ENCODE measurements around the gene TRAFD1.
A peak's percentile ranks its signal among the peaks of the same experiment; 100 is the strongest.

Gene TRAFD1

DNA sequence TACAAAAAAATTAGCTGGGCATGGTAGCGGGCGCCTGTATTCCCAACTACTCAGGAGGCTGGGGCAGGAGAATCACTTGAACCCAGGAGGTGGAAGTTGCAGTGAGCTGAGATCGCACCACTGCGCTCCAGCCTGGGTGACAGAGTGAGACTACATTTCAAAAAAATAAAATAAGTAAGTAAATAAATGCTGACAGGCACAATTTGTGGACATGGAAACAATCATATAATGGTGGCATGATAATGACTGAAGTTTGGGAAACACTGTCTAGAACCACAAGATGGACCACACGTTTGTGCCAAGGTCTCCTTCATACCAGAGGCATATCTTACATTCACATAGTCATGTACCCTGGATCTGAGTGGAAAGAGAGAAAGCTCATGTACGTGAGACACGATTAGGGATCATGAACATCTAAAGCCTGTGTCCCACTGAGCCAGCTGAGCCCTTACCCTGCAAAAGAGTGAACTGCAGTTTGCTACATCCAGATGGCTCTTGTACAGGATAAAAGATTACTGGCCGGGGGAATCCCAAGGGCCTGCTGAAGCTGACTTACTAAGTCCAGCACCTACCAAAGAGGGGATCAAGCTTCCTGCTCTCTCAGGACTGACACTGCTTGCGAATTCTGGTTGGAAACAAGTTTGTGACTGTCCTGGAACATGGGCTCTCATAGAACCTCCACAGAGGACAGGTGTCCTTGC, 62.9 kb downstream of the TRAFD1 start:
- Histone ChIP-seq H3K27me3 (ENCODE audit: insufficient read depth, poor library complexity, severe bottlenecking) (no peaks in the 10 kb centered on the region), H3K4me3 (ENCODE audit: severe bottlenecking) (no peak overlapping the region), H3K4me1 (ENCODE audit: insufficient read depth, poor library complexity, severe bottlenecking) (peaks cover 16% of the 10 kb centered on the region), H3K9me3 (ENCODE audit: severe bottlenecking) (no peaks in the 10 kb centered on the region), H3K27ac (ENCODE audit: poor library complexity, severe bottlenecking) (no peak overlapping the region), H3K36me3 (ENCODE audit: low read depth) (peaks cover 11% of the 10 kb centered on the region)
- DNase-seq (ENCODE audit: low spot score), result no peak
- ATAC-seq (ENCODE audit: low read depth), result no peak
- TF ChIP-seq, protein P1, sequence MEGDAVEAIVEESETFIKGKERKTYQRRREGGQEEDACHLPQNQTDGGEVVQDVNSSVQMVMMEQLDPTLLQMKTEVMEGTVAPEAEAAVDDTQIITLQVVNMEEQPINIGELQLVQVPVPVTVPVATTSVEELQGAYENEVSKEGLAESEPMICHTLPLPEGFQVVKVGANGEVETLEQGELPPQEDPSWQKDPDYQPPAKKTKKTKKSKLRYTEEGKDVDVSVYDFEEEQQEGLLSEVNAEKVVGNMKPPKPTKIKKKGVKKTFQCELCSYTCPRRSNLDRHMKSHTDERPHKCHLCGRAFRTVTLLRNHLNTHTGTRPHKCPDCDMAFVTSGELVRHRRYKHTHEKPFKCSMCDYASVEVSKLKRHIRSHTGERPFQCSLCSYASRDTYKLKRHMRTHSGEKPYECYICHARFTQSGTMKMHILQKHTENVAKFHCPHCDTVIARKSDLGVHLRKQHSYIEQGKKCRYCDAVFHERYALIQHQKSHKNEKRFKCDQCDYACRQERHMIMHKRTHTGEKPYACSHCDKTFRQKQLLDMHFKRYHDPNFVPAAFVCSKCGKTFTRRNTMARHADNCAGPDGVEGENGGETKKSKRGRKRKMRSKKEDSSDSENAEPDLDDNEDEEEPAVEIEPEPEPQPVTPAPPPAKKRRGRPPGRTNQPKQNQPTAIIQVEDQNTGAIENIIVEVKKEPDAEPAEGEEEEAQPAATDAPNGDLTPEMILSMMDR (IDR thresholded peaks at IDR 0.05; ENCODE audit: poor library complexity, severe bottlenecking), result no peak

DNA sequence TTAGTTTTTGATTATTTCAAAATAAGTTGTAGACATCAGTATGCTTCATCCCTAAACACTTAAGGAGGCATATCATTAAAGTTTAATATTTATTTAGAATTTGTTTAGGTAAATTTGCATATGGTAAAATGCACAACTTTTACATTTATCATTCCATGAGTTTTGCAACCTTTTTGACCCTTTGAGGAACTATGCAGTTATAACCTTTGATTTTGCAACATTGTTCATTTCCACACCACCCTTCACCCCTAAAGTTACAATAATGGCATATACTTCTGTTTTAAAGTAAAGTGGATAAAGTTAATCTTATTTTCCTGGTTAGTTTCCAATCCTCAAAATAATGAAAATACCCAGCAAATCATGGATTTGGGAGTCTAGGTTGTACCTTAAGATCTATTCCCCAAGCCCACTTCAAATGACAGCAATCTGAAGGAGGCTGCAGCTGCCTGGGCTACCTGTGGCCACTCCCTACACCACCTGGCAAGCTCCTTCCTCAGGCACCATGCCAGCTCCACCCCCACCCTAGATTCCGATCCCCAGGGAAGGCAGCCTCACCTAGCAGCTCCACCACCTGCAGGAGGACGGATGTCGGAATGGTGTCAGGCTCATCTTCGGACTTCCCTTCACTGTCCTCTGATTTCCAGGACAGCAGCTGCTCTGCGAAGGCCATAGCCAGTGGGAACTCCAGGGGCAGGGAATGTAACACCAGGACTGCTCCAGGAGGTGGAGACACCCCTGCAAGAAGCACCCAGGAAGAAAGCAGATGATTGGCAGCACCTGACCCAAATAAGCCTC, 65.1 kb downstream of the TRAFD1 start:
- H3K27ac ChIP-seq (ENCODE audit: poor library complexity, severe bottlenecking), result no peak overlapping the region
- DNase-seq (ENCODE audit: low spot score) (peak; percentile 78), ATAC-seq (ENCODE audit: low read depth) (peak; percentile 85)
- TF ChIP-seq, protein P1 (IDR thresholded peaks at IDR 0.05; ENCODE audit: poor library complexity, severe bottlenecking), result no peak
- peaks cover 6% of the 10 kb centered on the region for H3K36me3 ChIP-seq (ENCODE audit: low read depth)
- no peaks in the 10 kb centered on the region for H3K9me3 ChIP-seq (ENCODE audit: severe bottlenecking)
- H3K4me3 ChIP-seq (ENCODE audit: severe bottlenecking), result no peak overlapping the region
- H3K27me3 ChIP-seq (ENCODE audit: insufficient read depth, poor library complexity, severe bottlenecking), result no peaks in the 10 kb centered on the region
- H3K4me1 ChIP-seq (ENCODE audit: insufficient read depth, poor library complexity, severe bottlenecking), result peaks cover 16% of the 10 kb centered on the region

DNA sequence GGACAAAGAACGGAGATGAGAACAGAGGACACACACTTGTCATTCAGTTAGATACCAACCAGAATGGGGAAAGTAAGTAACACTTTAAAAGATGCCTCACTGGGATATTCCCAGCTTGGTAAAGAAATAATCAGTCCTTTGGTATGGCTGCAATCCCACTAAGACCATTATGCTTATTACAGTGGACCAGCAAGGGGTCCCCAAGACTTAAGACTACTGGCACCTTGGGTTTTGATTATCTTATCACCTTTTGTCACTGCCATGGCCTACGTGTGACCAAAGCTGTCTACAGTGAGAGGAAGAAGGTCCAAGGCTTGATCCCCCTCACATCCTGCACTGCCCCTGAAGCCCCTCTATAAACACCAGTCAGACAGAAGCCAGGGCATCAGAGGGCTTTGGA, 65.8 kb downstream of the TRAFD1 start:
- Histone ChIP-seq H3K4me1 (ENCODE audit: insufficient read depth, poor library complexity, severe bottlenecking) (peaks cover 16% of the 10 kb centered on the region), H3K9me3 (ENCODE audit: severe bottlenecking) (no peaks in the 10 kb centered on the region), H3K27ac (ENCODE audit: poor library complexity, severe bottlenecking) (peak overlapping the region; percentile 20), H3K4me3 (ENCODE audit: severe bottlenecking) (no peak overlapping the region), H3K36me3 (ENCODE audit: low read depth) (peaks cover 6% of the 10 kb centered on the region), H3K27me3 (ENCODE audit: insufficient read depth, poor library complexity, severe bottlenecking) (no peaks in the 10 kb centered on the region)
- ATAC-seq (ENCODE audit: low read depth) (no peak), DNase-seq (ENCODE audit: low spot score) (no peak)
- TF ChIP-seq, protein P1 (IDR thresholded peaks at IDR 0.05; ENCODE audit: poor library complexity, severe bottlenecking), result no peak

DNA sequence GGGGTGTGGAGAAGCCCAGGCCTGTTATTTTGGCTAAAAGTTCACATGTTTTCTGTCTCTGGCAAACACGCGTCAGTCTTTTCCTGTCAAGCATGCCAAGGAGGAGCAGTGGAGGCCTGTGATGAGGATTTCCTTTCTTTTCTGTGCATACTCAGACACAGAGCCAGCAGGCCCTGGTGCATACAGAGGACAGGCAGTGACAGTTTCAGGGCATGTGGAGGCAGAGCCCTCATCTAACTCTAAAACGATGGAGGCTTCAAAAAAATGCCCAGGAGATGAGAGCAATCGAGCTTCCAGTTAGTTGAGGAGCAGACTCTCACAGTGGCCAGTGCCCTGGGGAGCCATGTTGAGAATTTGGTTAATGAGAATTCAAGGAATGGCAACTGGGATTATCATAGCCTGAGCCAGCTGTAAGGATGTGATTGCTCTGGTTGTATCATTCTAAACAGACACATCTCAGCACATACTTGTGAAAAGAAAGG, 66.5 kb downstream of the TRAFD1 start:
- H3K27me3 ChIP-seq (ENCODE audit: insufficient read depth, poor library complexity, severe bottlenecking), result no peaks in the 10 kb centered on the region
- H3K9me3 ChIP-seq (ENCODE audit: severe bottlenecking), result no peaks in the 10 kb centered on the region
- ATAC-seq (ENCODE audit: low read depth) (peak; percentile 41; the same call in 2 of the 3 replicates), DNase-seq (ENCODE audit: low spot score) (no peak)
- no peak overlapping the region for H3K4me3 ChIP-seq (ENCODE audit: severe bottlenecking)
- peak overlapping the region; percentile 20 for H3K27ac ChIP-seq (ENCODE audit: poor library complexity, severe bottlenecking)
- peaks cover 6% of the 10 kb centered on the region for H3K36me3 ChIP-seq (ENCODE audit: low read depth)
- TF ChIP-seq, protein P1 (IDR thresholded peaks at IDR 0.05; ENCODE audit: poor library complexity, severe bottlenecking), result no peak
- H3K4me1 ChIP-seq (ENCODE audit: insufficient read depth, poor library complexity, severe bottlenecking), result peaks cover 16% of the 10 kb centered on the region
